Measurements from ENCODE around the gene MAGOHB.
"Not testable (repeated sequence)": the region's sequence is repeated elsewhere in the genome, so short reads cannot be mapped to it uniquely, and the experiment has no call there.

Gene MAGOHB

GRCh38 chr12:10615532-10615931 is 2.1 kb upstream of the MAGOHB start:
- H3K4me3 ChIP-seq (ENCODE audit: low read length): no peak overlapping the region
- no peak for DNase-seq (ENCODE audit: low read depth, low spot score)

GRCh38 chr12:10614056-10614370 is 604 bp upstream of the MAGOHB start:
- DNase-seq (ENCODE audit: low read depth, low spot score): no peak
- H3K4me3 ChIP-seq (ENCODE audit: low read length): peak overlapping the region; percentile 90

DNA sequence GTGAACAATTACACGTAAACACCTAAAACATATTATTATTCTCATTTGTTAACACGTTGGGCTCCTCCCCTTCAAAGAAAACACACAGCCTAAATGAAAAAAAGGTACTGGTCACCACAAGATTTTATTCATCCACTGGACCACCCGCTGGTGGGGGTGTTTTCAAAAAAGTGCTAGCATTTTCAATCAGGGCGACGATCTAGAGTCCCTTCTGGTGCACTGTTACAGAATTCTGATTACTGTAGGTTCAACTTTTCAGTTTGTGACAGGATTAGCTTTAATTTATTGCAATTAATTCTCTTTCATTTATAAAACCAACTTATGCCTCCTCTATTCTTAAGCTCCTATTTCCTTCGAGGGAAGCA is 443 bp downstream of the MAGOHB start:
- no peak for DNase-seq (ENCODE audit: low read depth, low spot score)
- peak overlapping the region; percentile 90 for H3K4me3 ChIP-seq (ENCODE audit: low read length)

- DNase-seq (ENCODE audit: low read depth, low spot score): no peak
- H3K4me3 ChIP-seq (ENCODE audit: low read length): peak overlapping the region; percentile 90
Measured at GRCh38 chr12:10612110-10612509, 1.3 kb downstream of the MAGOHB start.

DNA sequence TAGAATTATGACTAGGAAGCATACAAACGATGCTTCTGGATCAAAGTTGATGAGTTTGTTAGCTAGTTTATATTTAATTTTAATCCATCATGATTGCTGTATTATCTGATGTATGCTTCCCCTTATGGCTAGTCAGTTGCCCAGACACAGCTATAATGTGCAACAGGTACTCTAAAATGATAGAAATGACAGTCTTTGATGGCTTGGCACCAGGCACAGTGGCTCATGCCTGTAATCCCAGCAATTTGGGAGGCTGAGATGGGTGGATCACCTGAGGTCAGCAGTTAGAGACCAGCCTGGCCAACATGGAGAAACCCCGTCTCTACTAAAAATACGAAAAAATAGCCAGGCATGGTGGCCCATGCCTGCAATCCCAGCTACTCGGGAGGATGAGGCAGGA is 2.2 kb downstream of the MAGOHB start:
- DNase-seq (ENCODE audit: low read depth, low spot score); H3K4me3 ChIP-seq (ENCODE audit: low read length): not testable (repeated sequence)

DNA sequence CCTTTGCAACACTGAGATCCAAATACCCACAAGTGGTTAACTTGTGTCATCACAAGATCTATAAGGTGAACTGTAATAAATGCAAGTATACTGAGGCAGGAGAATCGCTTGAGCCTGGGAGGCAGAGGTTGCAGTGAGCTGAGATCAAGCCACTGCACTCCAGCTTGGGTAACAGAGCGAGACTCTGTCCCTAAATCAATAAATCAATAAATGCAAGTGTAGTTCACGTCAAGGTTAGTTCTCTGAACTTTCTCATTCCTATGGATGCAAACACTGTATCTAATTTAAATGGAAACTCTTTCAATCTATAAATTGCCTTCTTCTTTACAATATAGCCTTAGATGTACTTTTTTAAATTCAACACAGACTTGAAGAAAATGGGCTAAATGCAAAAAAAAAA is 3.2 kb downstream of the MAGOHB start:
- no peak overlapping the region for H3K4me3 ChIP-seq (ENCODE audit: low read length)
- DNase-seq (ENCODE audit: low read depth, low spot score): no peak

DNA sequence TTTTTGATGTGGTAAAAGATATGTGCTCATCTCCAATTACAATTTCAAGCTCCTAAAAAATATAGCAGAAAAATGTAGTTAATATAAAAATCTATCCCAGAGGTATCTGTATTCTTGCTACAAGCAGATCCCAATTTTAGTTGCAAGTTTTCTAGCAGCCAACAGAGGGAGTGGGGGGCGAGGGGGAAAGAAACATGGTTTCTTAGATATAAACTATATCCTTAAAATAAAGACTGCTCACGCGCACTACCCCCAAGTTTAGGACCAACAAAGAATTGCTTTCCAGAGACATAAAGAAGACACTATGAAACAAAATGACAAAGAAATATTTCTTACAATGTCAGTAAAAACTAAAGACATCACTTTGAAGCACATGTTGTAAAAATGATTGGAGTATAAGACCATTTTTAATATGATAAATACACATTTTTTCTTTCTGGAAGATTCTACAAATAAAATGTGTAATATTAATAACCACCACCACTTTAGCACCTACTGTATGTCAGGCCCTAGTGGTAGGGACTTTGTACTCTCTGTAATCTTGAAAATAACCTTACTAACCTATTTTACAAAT is 5.4 kb downstream of the MAGOHB start:
- DNase-seq (ENCODE audit: low read depth, low spot score): peak; percentile 37

GRCh38 chr12:10601860-10602259 is 11.5 kb downstream of the MAGOHB start:
- DNase-seq (ENCODE audit: low read depth, low spot score): no peak
- no peak overlapping the region for H3K4me3 ChIP-seq (ENCODE audit: low read length)

More for the DNA sequence above, 5.4 kb downstream of the MAGOHB start:
- no peak overlapping the region for H3K4me3 ChIP-seq (ENCODE audit: low read length)

DNA sequence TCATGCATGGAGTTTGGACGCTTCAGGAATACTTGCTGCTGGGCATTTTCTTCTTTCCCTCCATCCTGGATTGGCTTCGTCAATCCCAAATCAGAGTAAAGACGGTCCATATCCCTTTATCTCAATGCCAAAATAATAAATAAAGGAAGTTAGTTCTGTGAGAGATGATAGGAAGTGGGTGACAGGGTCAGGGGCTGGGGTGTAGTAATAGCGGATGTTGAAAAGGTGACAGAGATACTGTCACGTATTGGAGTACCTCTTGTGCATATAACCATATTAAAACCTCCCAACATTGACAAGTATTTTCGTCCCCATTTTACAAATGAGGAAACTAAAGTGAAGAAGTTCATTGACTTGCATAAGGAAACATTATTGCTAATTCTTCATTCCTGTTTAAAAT is 12.4 kb downstream of the MAGOHB start:
- no peak overlapping the region for H3K4me3 ChIP-seq (ENCODE audit: low read length)
- DNase-seq (ENCODE audit: low read depth, low spot score): no peak

DNA sequence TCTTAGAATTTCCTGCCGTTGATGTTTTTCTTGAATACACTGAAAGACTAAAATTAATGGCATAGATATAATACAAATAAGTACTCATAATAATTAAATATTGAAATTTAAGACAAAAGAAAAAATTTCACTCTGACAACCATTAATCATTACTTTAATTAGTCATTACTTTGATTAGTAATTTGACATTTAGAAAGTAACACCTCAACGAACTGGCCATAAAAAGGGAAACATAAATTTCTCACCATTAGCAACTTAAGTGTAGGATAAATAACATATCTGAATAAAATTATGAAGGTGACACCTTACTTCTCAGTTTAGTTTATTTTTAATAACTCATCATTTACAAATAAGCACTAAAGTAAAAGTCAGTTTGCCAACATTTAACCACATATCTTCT is 17.5 kb downstream of the MAGOHB start:
- H3K4me3 ChIP-seq (ENCODE audit: low read length): no peak overlapping the region
- no peak for DNase-seq (ENCODE audit: low read depth, low spot score)

GRCh38 chr12:10590966-10591365 is 22.4 kb downstream of the MAGOHB start:
- no peak overlapping the region for H3K4me3 ChIP-seq (ENCODE audit: low read length)
- no peak for DNase-seq (ENCODE audit: low read depth, low spot score)

DNA sequence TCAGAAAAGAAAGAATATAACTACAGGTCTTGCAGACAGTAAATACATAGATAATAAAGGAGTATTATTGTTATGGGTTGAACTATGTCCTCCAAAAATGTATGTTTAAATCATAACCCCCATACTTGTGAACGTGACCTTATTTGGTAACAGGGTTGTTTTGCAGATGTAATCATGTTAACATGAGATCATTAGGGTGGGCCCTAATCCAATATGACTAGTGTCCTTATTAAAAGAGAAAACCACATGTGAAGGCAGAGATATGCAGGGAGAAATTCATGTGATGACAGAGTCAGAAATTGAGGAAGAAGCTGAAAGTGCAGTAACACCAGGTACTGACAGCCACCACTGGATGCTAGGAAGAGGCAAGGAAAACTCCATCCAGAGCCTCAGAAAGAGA is 29.0 kb downstream of the MAGOHB start:
- DNase-seq (ENCODE audit: low read depth, low spot score): no peak

DNA sequence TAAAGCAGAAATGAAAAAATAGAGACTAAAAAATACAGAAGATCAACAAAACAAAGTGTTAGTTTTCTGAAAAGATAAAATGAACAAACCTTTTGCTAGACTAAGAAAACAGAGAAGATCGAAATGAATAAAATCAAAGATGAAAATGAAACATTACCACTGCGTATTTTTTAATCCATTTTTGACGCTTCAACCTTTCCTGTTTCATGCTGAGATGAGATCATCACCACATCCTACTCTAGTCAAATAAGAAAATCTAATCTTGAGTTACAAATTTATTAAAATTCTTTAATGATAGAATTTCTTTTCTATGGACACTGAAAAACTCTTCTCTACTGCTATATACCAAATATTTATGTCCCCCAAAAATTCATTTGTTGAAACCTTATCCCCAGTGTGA is 30.7 kb downstream of the MAGOHB start:
- no peak overlapping the region for H3K4me3 ChIP-seq (ENCODE audit: low read length)
- no peak for DNase-seq (ENCODE audit: low read depth, low spot score)

More for the DNA sequence above, 29.0 kb downstream of the MAGOHB start:
- no peak overlapping the region for H3K4me3 ChIP-seq (ENCODE audit: low read length)

- H3K4me3 ChIP-seq (ENCODE audit: low read length); DNase-seq (ENCODE audit: low read depth, low spot score): not testable (repeated sequence)
Measured at GRCh38 chr12:10582133-10582532, 31.3 kb downstream of the MAGOHB start.

GRCh38 chr12:10574307-10574706 is 39.1 kb downstream of the MAGOHB start:
- no peak for DNase-seq (ENCODE audit: low read depth, low spot score)
- H3K4me3 ChIP-seq (ENCODE audit: low read length): no peak overlapping the region

DNA sequence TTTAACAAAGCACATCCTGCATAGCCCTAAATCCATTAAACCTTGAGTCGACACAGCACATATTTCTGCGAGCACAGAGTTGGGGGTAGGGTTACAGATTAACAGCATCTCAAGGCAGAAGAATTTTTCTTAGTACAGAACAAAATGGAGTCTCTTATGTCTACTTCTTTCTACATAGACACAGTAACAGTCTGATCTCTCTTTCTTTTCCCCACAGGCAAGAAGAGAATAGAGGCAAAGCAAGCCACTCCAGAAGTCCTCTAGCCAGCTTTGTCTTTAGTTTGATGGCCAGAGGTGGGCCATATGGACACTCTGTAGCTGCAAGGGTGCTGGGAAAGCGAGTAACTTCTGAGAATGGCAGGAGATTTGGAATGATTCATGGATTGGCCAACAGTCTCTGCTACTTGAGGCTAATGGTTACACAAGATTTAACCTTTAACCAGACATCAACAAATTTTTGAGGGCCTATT is 41.4 kb downstream of the MAGOHB start:
- H3K4me3 ChIP-seq (ENCODE audit: low read length); DNase-seq (ENCODE audit: low read depth, low spot score): not testable (repeated sequence)

- no peak for DNase-seq (ENCODE audit: low read depth, low spot score)
- no peak overlapping the region for H3K4me3 ChIP-seq (ENCODE audit: low read length)
Measured at GRCh38 chr12:10571141-10571540, 42.3 kb downstream of the MAGOHB start.

DNA sequence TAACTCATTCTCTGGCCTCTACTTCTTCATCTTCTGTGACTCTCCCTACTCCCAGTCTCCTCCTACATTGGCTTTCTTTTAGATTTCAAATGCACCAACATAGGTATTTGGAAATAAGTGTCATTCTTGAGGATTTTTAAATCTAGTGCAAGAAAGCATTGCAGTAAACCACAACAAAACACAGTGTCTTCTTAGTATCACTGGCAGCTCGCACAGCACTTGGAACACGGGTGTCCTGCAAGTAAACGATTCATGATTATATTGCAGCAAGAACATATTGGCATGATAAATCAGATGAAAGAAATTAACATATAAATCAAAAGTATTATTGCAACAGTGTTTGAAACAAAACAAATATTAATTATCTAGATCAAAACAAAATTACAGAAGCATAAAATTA is 45.6 kb downstream of the MAGOHB start:
- no peak for DNase-seq (ENCODE audit: low read depth, low spot score)
- no peak overlapping the region for H3K4me3 ChIP-seq (ENCODE audit: low read length)

DNA sequence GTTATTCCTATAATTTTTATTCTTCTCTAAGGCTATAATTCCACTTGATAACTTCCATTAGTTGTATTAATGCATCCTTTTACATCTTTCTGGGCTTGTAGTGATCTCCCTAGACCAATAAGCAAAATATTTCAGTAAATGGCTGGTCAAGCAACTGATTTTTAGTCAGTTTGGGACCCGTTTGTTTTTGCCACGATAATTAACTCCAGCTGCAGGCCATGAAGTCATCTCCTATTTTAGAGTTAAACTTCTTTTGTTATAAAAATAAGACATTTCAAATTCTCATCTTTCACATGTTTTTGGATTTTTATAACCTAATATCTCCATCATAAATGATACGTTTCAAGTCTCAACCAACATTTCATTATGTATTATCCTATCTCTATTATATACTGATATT is 49.4 kb downstream of the MAGOHB start:
- DNase-seq (ENCODE audit: low read depth, low spot score): no peak
- H3K4me3 ChIP-seq (ENCODE audit: low read length): no peak overlapping the region

DNA sequence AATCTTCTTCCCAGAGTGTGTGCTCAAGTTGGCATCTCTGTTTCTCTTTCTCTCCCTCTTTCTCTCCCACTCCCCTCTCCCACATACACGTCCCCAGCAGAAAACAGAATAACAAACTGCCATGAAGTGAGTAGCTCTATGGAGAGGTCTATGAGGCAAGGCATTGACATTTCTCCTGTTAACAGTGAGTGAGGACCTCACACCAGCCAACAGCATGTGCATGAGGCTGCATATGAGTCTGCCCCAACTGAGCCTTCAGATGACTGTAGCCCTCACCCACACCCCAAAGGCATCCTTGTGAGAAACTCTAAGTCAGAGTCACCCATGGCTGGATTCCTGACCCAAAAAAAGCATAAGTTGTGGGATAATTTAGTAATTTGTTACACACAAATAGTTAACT is 50.4 kb downstream of the MAGOHB start:
- H3K4me3 ChIP-seq (ENCODE audit: low read length): no peak overlapping the region
- no peak for DNase-seq (ENCODE audit: low read depth, low spot score)

DNA sequence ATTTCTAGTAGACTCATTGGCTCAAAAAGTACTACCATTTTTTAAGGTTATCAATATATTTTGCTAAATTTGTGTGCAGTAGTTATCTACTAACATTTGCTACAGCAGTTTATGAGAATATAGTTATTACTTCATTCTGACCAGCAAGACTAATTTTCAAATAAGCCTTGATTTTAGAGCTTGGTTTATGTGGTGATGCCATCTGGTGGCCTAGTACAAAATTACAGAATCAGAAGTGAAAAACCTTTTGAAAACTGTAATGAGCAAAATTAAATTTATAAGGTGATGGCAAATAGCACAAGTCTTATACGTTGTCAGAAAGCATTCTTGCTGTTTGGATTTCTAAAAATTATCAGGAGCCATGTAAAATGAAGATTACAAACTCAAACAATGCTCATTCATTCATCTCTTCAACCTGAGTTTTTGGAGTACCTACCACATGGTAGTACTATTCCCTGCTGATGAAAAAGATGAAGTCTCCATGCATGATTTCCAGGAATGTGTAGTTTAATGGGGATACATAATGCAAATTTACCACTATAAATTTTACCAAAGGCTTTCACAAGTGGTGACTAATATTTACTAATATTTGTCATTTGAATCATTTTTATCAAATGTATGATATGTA is 51.0 kb downstream of the MAGOHB start:
- peak; percentile 67 for DNase-seq (ENCODE audit: low read depth, low spot score)
- no peak overlapping the region for H3K4me3 ChIP-seq (ENCODE audit: low read length)
